ENCODE data around the gene CACNB1. TPM values are rescaled to one million over a fixed set of nuclear protein-coding genes. Genes with fewer than 3 reads are reported as not detected.

The CACNB1 gene
- total RNA-seq, 1 experiment from 2014 or later: 44.1 TPM

DNA sequence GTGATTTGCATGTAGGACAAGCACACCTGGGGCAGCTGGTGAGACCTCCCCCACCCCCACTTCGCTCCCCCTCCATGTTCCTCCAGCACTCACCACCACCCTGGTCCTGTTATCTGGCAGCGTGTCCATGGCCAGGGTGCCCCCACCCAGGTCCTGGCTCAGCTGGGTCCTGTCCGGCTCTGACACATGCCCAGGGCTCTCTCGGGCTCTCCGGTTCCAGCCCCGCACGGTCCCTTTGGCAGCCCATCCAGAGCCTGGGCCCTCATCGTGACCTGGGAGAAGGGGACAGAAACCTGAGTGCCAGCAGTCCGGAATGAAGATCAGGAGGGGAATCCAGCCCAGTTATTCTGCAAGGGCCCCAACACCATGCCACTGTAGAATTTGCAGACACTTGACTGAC lies 57.9 kb downstream of the CACNB1 start:
- H3K9me3 Mint-ChIP-seq (ENCODE audit: low read depth, unreplicated experiment): no peaks in the 10 kb centered on the region
- H3K4me3 Mint-ChIP-seq (ENCODE audit: low read depth, unreplicated experiment): no peak overlapping the region
- H3K27me3 Mint-ChIP-seq (ENCODE audit: unreplicated experiment): peaks cover 52% of the 10 kb centered on the region
- TF ChIP-seq, protein P1, sequence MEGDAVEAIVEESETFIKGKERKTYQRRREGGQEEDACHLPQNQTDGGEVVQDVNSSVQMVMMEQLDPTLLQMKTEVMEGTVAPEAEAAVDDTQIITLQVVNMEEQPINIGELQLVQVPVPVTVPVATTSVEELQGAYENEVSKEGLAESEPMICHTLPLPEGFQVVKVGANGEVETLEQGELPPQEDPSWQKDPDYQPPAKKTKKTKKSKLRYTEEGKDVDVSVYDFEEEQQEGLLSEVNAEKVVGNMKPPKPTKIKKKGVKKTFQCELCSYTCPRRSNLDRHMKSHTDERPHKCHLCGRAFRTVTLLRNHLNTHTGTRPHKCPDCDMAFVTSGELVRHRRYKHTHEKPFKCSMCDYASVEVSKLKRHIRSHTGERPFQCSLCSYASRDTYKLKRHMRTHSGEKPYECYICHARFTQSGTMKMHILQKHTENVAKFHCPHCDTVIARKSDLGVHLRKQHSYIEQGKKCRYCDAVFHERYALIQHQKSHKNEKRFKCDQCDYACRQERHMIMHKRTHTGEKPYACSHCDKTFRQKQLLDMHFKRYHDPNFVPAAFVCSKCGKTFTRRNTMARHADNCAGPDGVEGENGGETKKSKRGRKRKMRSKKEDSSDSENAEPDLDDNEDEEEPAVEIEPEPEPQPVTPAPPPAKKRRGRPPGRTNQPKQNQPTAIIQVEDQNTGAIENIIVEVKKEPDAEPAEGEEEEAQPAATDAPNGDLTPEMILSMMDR (IDR thresholded peaks at IDR 0.05; ENCODE audit: unreplicated experiment): no peak
- H3K27ac Mint-ChIP-seq (ENCODE audit: unreplicated experiment): no peak overlapping the region
- peaks cover 3% of the 10 kb centered on the region for H3K4me1 Mint-ChIP-seq (ENCODE audit: low read depth, unreplicated experiment)
- CTCF ChIA-PET: interaction anchor here (0.6 to 2.1 kb wide), 5 partner anchors 16 to 1481 kb away, joined by 3 to 5 read pairs (median 5); partner anchors contain the start of genes LRRC3C and ORMDL3
- no peaks in the 10 kb centered on the region for H3K36me3 Mint-ChIP-seq (ENCODE audit: insufficient read depth, unreplicated experiment)
- intact Hi-C loops (cut with micrococcal nuclease; ENCODE audit: unreplicated experiment): no loop called here
- no peak for DNase-seq
- BruUV-seq (replicated peaks): no TSS peak

DNA sequence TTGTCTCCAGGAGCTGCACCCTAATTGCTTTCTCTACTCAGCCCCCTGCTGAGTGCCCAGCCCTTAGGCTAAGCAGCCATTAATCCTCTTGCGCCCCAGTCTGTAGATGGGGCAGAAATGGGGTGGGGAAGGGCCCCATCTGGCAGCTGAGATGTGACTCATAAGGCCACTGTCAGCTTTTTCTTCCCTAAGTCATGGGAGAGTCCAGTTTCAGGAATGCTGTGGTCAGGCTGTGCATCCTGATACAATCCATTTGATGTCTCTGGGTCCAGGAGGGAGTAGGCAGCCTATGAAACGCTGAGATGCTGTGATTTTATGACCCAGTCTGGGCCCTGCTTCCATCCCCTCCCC lies 58.3 kb downstream of the CACNB1 start:
- Mint-ChIP-seq H3K36me3 (ENCODE audit: insufficient read depth, unreplicated experiment) (no peaks in the 10 kb centered on the region), H3K9me3 (ENCODE audit: low read depth, unreplicated experiment) (no peaks in the 10 kb centered on the region), H3K4me1 (ENCODE audit: low read depth, unreplicated experiment) (no peaks in the 10 kb centered on the region), H3K4me3 (ENCODE audit: low read depth, unreplicated experiment) (no peak overlapping the region), H3K27ac (ENCODE audit: unreplicated experiment) (no peak overlapping the region), H3K27me3 (ENCODE audit: unreplicated experiment) (peaks cover 51% of the 10 kb centered on the region)
- CTCF ChIA-PET: interaction anchor here (0.6 to 2.1 kb wide), 4 partner anchors 15 to 1481 kb away, joined by 4 to 5 read pairs (median 5); no protein-coding TSS in a partner anchor
- TF ChIP-seq, protein P1 (IDR thresholded peaks at IDR 0.05; ENCODE audit: unreplicated experiment): no peak
- BruUV-seq (replicated peaks): no TSS peak
- no peak for DNase-seq
- intact Hi-C loops (cut with micrococcal nuclease; ENCODE audit: unreplicated experiment): no loop called here

DNA sequence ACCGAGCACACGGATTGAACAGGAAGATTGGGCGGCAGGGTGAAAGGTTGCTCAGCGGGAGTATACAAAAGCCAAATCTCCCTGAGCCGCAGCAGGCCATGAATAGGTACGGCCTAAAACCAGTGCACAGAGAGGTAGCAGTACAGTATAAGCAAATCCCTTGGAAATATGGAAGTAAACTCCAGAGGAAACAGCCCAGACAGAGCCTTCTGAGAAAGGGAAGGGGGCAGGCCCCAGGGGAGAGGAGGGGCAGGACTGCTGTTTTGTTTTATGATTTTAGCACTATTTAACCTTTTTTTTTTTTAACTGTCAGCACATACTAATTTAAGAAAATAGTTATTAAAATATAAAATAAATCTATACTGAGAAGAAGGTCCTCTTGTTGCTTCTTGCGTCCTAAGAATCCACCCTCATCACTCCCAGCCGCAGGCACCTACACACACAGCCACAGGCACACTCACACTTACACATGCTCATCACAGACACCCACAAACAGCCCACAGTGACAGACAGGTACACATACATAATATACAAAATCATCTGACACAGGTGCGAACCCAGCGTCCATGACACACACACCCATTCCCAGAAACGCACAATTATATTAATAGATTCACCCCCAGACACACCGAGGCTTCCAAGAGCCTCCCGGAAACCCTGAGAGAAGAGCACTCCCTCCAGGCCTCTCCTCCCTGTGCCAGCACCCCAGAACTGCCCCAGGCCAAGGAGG lies 58.9 kb downstream of the CACNB1 start:
- no peaks in the 10 kb centered on the region for H3K36me3 Mint-ChIP-seq (ENCODE audit: insufficient read depth, unreplicated experiment)
- no peaks in the 10 kb centered on the region for H3K4me1 Mint-ChIP-seq (ENCODE audit: low read depth, unreplicated experiment)
- TF ChIP-seq, protein P1 (IDR thresholded peaks at IDR 0.05; ENCODE audit: unreplicated experiment): no peak
- no peak overlapping the region for H3K27ac Mint-ChIP-seq (ENCODE audit: unreplicated experiment)
- intact Hi-C loops (cut with micrococcal nuclease; ENCODE audit: unreplicated experiment): no loop called here
- DNase-seq: no peak
- H3K27me3 Mint-ChIP-seq (ENCODE audit: unreplicated experiment): peaks cover 51% of the 10 kb centered on the region
- CTCF ChIA-PET: interaction anchor here (0.7 to 2.8 kb wide), 5 partner anchors 15 to 298 kb away, joined by 3 to 15 read pairs (median 5); no protein-coding TSS in a partner anchor
- no peak overlapping the region for H3K4me3 Mint-ChIP-seq (ENCODE audit: low read depth, unreplicated experiment)
- no TSS peak for BruUV-seq (replicated peaks)
- no peaks in the 10 kb centered on the region for H3K9me3 Mint-ChIP-seq (ENCODE audit: low read depth, unreplicated experiment)

DNA sequence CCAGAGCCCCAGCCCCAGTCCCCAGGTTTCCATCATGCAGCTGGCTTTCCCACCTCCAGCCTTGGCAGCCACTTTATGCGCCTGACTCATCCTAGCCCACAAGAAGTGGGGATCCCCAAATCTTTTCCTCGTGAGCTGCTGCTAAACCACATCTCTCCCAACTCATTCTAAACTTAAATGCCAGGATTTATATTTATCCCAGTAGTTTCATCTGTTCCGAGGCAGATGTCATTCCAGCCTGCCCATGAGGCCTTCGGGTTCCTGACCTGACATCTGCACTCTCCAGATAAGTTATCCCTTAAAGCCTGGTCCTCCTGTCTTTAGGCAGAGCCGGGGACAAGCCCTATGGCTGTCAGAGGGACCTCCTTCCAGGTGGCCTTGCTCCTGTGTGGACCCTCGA lies 62.6 kb downstream of the CACNB1 start:
- CTCF ChIA-PET: interaction anchor here (0.6 to 1.6 kb wide), 5 partner anchors 9 to 744 kb away, joined by 3 to 7 read pairs (median 3); no protein-coding TSS in a partner anchor
- TF ChIP-seq, protein P1 (IDR thresholded peaks at IDR 0.05; ENCODE audit: unreplicated experiment): no peak
- H3K4me1 Mint-ChIP-seq (ENCODE audit: low read depth, unreplicated experiment): no peaks in the 10 kb centered on the region
- no peaks in the 10 kb centered on the region for H3K36me3 Mint-ChIP-seq (ENCODE audit: insufficient read depth, unreplicated experiment)
- peaks cover 86% of the 10 kb centered on the region for H3K27me3 Mint-ChIP-seq (ENCODE audit: unreplicated experiment)
- BruUV-seq (replicated peaks): no TSS peak
- no peak overlapping the region for H3K27ac Mint-ChIP-seq (ENCODE audit: unreplicated experiment)
- no peaks in the 10 kb centered on the region for H3K9me3 Mint-ChIP-seq (ENCODE audit: low read depth, unreplicated experiment)
- H3K4me3 Mint-ChIP-seq (ENCODE audit: low read depth, unreplicated experiment): no peak overlapping the region
- no peak for DNase-seq
- intact Hi-C loops (cut with micrococcal nuclease; ENCODE audit: unreplicated experiment): no loop called here

Measured in Calu3 (cell line).